CD4-positive, alpha-beta T cell treated with Interleukin-17A for 1 hour (primary cell): ENCODE results near the gene CCBE1.

Source experiments
- DNase-seq: peaks from one replicate; pipeline ENCODE4 v3.0.0-alpha.2; 2020

The CCBE1 gene

GRCh38 chr18:59437851-59438569, 259.2 kb downstream of the CCBE1 start:
- no peak for DNase-seq

- no peak for DNase-seq
Measured at GRCh38 chr18:59432803-59433597, 264.2 kb downstream of the CCBE1 start.

- DNase-seq, result no peak
Measured at GRCh38 chr18:59431131-59431530, 266.1 kb downstream of the CCBE1 start.

DNA sequence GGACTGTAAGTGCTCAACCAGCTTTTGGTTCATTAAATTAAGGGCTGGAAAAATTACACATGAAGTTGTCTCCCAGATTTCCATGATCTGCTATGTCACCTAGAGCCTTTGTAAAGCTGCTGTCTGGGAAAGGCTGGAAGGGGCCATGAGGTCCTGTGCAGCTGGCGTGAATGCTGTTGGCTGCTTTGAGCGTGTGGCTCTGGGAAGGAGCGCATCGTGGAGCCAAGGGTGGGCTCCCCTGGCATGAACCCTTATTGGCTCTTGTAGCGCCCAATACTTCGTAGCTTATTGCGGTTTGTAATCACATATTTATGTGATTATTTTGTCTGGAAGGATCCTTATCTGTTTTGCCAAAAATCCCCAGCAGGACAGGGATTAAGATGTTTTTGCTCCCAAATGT, 267.6 kb downstream of the CCBE1 start:
- DNase-seq, result no peak

DNA sequence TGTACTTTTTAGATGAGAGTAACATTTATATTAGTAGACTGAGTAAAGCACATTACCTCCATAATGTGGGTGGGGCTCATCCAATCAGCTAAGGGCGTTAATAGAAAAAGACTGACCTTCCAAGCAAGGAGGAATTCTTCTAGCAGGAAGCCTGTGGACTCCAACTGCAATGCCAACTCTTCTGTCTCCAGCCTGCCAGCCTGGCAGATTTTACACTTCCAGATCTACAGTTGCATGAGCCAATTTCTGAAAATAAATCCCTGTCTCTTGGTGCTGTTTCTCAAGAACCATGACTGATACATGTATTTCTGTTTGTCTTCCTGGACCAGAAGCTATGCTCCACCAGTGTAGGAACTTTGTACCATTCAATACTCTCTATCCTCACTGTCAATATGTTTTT, 269.2 kb downstream of the CCBE1 start:
- DNase-seq, result no peak

GRCh38 chr18:59426855-59427254, 270.4 kb downstream of the CCBE1 start:
- DNase-seq, result no peak

GRCh38 chr18:59423259-59423658, 274.0 kb downstream of the CCBE1 start:
- DNase-seq, result no peak

DNA sequence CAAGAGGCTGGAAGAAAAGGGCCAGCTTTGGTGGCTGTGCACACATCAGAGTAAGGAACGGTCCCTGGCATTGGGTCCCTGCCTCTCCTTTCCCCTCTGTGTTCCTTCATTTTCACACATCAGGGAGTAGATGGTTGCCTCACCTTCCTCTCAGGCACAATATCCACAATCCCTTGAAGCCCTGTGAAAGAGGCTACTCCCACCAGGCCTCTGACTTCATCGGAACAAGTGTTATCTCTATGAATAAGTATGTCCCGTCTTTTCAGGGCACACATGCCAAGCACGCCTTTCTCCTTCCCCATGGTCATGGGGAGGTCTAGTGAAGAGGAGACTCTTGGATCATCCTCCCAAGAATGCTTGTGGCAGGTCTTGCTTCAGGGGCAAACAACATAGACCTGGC, 277.0 kb downstream of the CCBE1 start:
- no peak for DNase-seq

- DNase-seq, result no peak
Measured at GRCh38 chr18:59419386-59419785, 277.8 kb downstream of the CCBE1 start.

DNA sequence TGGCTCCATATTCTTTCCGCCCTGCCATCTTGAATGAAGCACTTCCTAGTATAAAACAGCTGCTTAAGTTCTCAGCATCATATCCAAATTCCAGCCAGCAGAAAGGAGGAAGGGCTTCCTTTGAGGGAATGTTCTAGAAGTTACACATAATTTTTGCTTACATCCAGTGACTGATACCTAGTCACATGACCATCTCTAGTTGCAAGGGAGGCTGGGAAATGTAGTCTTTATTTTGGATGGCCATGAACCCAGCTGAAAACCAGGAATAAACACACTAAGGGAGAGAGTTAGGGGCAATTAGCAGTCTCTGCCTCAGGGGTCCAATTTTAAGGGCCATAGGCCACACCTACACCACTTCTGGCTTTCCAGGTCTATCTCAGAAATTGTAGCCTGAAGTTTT, 280.4 kb downstream of the CCBE1 start:
- DNase-seq, result no peak

DNA sequence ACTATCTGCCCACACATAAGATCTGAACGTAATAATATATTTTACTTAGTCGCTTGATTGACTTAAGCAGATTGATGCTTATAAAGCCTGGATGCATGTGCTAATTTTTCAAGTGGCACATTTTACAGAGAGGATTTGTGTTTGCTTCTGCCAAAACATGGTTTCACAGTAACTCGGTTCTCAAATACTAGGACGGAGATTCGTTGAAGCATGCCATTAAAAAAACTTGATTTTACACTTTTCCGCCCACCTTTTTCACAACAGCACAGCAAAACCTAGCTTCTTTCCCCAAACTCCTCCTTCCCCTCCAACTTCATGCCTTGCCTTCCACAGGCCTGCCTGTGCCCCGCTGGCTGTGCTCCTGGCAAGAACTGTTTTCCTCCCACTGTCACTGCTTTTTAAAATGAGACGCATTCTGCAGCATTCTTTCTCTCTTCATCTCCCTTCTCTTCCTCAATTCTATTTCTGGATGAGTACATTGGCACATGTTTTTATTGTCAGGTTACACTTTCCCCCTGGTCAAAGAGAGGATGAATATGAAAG, 283.0 kb downstream of the CCBE1 start:
- DNase-seq, result no peak

- peak; percentile 68 for DNase-seq
Measured at GRCh38 chr18:59402432-59403090, 294.7 kb downstream of the CCBE1 start.

DNA sequence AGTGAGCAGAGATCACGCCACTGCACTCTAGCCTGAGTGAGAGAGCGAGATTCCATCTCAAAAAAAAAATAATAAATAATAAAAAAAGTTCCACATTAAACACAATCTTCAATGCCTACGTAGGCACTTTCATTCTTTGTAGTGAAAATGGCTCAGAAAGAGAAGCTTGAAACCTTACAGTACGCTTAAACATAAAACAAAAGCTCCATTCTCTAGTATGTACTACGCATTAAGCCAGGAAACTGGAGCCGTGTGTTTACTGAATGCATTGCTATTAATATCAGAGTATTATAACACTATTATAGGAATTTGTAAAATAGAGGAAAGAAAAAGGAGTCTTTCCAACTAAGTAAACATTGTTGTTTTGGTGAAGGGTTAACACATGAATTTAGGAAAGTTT, 296.8 kb downstream of the CCBE1 start:
- no peak for DNase-seq

- no peak for DNase-seq
Measured at GRCh38 chr18:59395226-59396175, 301.7 kb downstream of the CCBE1 start.

DNA sequence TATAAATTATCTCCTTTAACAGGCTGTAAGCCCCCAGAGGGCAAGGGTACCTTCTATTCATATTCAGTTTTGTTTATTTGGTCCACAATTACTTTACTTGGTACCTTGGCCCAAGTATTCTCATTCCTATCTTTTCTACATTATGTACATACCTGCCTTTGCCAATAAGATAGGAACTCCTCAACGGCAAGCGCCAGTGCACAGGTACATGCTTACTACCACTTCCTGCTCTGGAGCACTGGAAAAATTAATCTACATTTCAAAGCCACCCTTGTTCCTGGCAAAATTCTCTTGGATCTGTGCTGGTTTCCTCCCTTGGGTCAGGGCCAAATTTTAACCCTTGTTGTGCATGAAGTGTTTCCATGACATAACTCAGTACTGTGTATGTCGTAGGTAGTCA, 303.8 kb downstream of the CCBE1 start:
- DNase-seq, result no peak

DNA sequence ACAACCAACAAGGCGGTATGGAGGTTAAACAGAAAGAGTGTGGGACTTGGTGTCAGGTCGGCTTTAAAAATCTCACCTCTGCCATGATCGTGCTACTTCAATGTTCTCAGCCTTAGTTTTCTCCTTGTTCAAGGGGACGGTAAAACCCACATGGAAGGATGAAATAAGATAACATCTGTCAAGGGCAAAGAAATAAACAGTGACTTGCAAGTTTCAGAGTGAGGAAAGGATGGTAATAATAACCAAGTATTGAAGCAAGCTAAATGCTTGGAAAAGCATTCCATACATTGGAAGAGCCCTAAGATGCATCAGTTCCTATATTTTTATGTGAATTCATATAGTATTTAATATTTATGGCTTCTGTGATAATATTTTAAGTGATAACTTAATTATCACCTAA, 308.4 kb downstream of the CCBE1 start:
- no peak for DNase-seq

DNA sequence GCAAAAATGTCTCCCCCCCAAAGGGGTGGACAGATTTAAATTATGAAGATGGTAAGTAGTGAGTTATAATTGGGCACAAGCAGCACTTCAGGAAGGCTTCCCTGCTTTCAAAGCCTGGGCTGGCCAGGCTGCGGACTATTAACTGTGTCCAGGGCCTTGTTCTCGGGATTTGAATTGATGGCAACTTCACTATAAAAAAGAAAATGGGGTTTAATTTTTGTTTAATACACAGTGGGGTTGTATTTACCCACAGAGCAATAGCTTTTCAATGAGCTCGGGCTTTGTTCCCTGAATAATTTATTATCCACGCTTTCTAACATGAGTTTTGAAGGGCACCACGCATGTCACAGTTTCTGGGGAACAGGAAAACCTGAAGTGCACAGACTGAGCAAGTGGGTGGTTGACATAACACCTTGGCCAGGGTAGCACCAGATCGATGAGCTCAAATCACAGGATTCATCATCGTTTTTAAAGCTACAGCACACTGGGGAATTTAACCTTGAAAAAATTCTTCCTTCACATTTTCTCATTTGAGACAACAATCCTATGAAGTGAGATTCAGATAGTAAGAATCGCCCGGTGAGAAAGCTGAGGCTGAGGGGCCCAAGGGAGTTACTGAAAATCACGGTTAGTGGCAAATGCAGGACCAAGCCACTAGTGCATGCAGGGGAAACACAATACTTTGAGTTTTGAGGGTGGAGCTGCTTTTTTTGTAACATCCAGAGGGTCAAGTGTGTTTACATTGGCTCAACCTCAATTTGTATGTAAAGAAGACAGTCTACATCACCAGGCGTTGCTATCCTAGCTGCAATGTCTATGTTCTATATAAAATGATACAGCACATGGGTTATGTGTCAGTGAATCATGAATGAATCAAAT, 309.3 kb downstream of the CCBE1 start:
- no peak for DNase-seq

GRCh38 chr18:59386909-59387686, 310.1 kb downstream of the CCBE1 start:
- DNase-seq, result no peak

DNA sequence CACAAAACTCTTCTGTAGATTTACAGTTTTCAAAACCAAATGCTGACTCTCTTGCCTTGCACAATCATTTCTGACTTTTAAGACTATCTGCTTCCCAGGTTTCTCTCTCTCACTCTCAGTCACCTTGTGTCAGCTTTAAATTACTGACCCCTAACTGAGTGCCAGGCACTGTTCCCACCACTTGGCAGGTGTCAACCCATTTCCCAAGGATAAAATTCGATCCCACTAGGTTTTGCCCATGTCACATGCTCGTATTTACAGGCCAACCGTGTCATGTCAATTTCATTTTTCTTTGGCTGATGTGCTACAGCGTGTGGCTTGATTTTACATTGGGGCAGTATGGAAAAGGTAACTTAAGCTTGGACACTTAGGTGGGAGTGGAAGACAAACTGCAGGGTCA, 312.0 kb downstream of the CCBE1 start:
- no peak for DNase-seq

GRCh38 chr18:59383851-59384250, 313.4 kb downstream of the CCBE1 start:
- no peak for DNase-seq

DNA sequence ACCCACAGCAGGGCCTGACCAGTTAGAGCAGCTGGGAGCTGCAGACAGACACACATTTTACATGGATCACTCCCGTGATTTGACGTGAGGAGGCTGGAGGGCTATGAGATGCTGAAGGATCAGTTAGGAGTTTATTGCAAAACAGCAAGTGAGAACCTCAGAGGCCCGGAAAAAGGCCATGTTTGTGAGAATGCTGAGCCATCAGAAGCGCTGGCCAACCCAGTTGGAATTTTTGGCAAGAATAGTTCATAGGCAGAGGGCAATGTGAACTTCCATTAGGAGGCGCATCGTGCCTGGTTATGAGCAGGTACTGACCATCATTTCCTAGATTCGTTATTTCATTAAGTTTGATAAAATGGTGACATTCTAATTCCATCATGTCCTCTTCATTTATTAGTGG, 314.8 kb downstream of the CCBE1 start:
- DNase-seq, result no peak
